A673 (cell line): Measurements from ENCODE around the gene ATG4C.

Source experiments
- EZH2 ChIP-seq: fragments of 200-600 bp; sonication (generic); IDR thresholded peaks from 2 replicates; pipeline ENCODE4 v1.6.1; 2017; ENCODE audit warnings: borderline replicate concordance, low read depth, mild to moderate bottlenecking, mixed read lengths, antibody characterized with exemption, low read length; ENCODE audit not compliant: poor library complexity, severe bottlenecking
- TF ChIP-seq, protein P1 (sequence below): fragments of 300-800, 200-600 bp; sonication (generic); conservative IDR thresholded peaks from 2 replicates; pipeline ENCODE4 v1.5.1; 2017; ENCODE audit warnings: low read depth, mild to moderate bottlenecking, antibody characterized with exemption, low read length, moderate library complexity, mixed read lengths

- TF ChIP-seq, protein P1, sequence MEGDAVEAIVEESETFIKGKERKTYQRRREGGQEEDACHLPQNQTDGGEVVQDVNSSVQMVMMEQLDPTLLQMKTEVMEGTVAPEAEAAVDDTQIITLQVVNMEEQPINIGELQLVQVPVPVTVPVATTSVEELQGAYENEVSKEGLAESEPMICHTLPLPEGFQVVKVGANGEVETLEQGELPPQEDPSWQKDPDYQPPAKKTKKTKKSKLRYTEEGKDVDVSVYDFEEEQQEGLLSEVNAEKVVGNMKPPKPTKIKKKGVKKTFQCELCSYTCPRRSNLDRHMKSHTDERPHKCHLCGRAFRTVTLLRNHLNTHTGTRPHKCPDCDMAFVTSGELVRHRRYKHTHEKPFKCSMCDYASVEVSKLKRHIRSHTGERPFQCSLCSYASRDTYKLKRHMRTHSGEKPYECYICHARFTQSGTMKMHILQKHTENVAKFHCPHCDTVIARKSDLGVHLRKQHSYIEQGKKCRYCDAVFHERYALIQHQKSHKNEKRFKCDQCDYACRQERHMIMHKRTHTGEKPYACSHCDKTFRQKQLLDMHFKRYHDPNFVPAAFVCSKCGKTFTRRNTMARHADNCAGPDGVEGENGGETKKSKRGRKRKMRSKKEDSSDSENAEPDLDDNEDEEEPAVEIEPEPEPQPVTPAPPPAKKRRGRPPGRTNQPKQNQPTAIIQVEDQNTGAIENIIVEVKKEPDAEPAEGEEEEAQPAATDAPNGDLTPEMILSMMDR = no peak
- no peak for TF ChIP-seq EZH2
Observed at GRCh38 chr1:62790716-62791115, 6.8 kb downstream of the ATG4C start.
